Panc1 (cell line): Measurements from ENCODE around the gene GUCY2C. TPM values are rescaled to one million over a fixed set of nuclear protein-coding genes. Genes with fewer than 3 reads are reported as not detected.

ENCODE experiments used
- ATAC-seq: fragments of 200-7000 bp; cut with Tn5 transposase; 2 replicates; pipeline ENCODE4 v1.9.1; 2020; ENCODE audit warnings: mild to moderate bottlenecking, moderate library complexity
- BruUV-seq: library from RNA; stranded (reverse); fragments of 400-500 nt; replicated peaks from 2 replicates; lab custom pipeline; 2021; lab: Mats Ljungman, UMichigan
- CTCF ChIA-PET: fragments of 300-600 bp; sonication (Branson Sonifier 250); formaldehyde crosslinking; loops from one replicate; lab custom pipeline; 2022; ENCODE audit warnings: antibody characterized with exemption; lab: Charles Lee
- POLR2A ChIA-PET: fragments of 300-600 bp; sonication (Branson Sonifier 250); formaldehyde crosslinking; loops from one replicate; lab custom pipeline; 2022; ENCODE audit warnings: antibody characterized with exemption; lab: Charles Lee
- DNase-seq: peaks from one replicate; pipeline ENCODE4 v3.0.0-alpha.2; 2010; ENCODE audit warnings: low read depth, low spot score
- H3K27ac ChIP-seq: 2 replicates; pipeline ENCODE4 v1.5.1; 2011; ENCODE audit warnings: mild to moderate bottlenecking, low read length, inconsistent platforms
- H3K27me3 ChIP-seq: fragments of 200-500 bp; sonication (Bioruptor generic); 2 replicates; pipeline ENCODE4 v1.6.0; 2014; ENCODE audit warnings: low read length, inconsistent platforms; ENCODE audit not compliant: control insufficient read depth, insufficient read depth
- H3K36me3 ChIP-seq: fragments of 200-500 bp; sonication (Bioruptor generic); 2 replicates; pipeline ENCODE4 v1.5.1; 2014; ENCODE audit warnings: inconsistent platforms, mild to moderate bottlenecking, low read length, moderate library complexity; ENCODE audit not compliant: control insufficient read depth, insufficient read depth
- H3K4me1 ChIP-seq: 2 replicates; pipeline ENCODE4 v1.5.1; 2011; ENCODE audit warnings: inconsistent platforms, mild to moderate bottlenecking, low read length, moderate library complexity; ENCODE audit not compliant: control insufficient read depth, insufficient read depth
- H3K4me3 ChIP-seq, 2 experiments: 2 replicates each; pipeline ENCODE4 v1.5.1; 2011 to 2012; ENCODE audit warnings: low read depth in 2 of 2, low read length in 2 of 2, mild to moderate bottlenecking in 2 of 2, inconsistent platforms in 1 of 2, moderate library complexity in 1 of 2
- H3K9me3 ChIP-seq: fragments of 200-500 bp; sonication (Bioruptor generic); 2 replicates; pipeline ENCODE4 v1.5.1; 2014; ENCODE audit warnings: low read depth, mild to moderate bottlenecking, inconsistent platforms, low read length, moderate library complexity; ENCODE audit not compliant: control insufficient read depth, insufficient read depth
- POLR2AphosphoS5 ChIP-seq: IDR thresholded peaks from 2 replicates; pipeline ENCODE4 v1.6.1; 2012; ENCODE audit warnings: mild to moderate bottlenecking, low read depth, low read length, moderate library complexity
- SIN3A ChIP-seq: IDR thresholded peaks from 2 replicates; pipeline ENCODE4 v1.6.1; 2012; ENCODE audit warnings: low read depth, mild to moderate bottlenecking, low read length, moderate library complexity, borderline replicate concordance; ENCODE audit not compliant: insufficient read depth
- TCF7L2 ChIP-seq: IDR thresholded peaks from 2 replicates; pipeline ENCODE4 v1.6.1; 2011; ENCODE audit warnings: mild to moderate bottlenecking, low read depth, low read length, inconsistent platforms
- in situ Hi-C: cut with HindIII; loops from 2 replicates; pipeline ENCODE4 v1.10.0; 2016; ENCODE audit warnings: low sequenced_read_pairs, low pct_unique_long_range_greater_than_20kb
- intact Hi-C: fragments of 100-400 bp; cut with micrococcal nuclease; formaldehyde crosslinking; loops from one replicate; pipeline ENCODE4 v1.10.0; 2022; ENCODE audit not compliant: unreplicated experiment
- total RNA-seq: library from RNA; stranded (reverse); gene quantifications from one replicate; pipeline ENCODE4 v1.2.1, GENCODE V29; 2021; ENCODE audit not compliant: unreplicated experiment
- TF ChIP-seq, protein P1 (sequence below), 2 experiments: IDR thresholded peaks; 2 replicates each; pipeline ENCODE4 v1.6.1; 2011 to 2012; ENCODE audit warnings: low read depth in 2 of 2, control low read depth in 1 of 2, low read length in 1 of 2, mild to moderate bottlenecking in 1 of 2, moderate library complexity in 1 of 2; ENCODE audit not compliant: insufficient read depth in 1 of 2
- TF ChIP-seq, protein P2 (sequence below): fragments of 450-650 bp; IDR thresholded peaks from 2 replicates; pipeline ENCODE4 v1.5.1; 2017; ENCODE audit warnings: mild to moderate bottlenecking

GUCY2C gene
- total RNA-seq, 1 experiment from 2014 or later = 0.13 TPM

DNA sequence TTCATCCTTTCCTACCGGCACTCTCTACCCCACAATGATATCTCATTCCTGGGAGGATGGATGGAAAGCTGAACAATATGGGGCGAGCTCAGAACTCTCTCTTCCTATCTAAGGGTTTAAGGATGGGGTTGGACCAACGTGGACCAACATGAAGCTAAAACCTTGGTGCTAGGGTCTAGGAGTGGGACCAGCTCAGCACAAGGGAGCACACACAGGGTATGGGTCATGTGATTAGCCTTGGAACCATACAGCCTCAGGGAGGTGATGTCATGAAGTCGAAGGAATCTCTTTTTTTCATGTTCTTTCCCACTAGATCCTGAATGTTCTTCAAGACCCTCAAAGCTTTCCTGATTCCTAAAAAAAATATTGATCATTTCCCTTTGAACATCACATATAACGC, 3.3 kb downstream of the GUCY2C start:
- no peaks in the 10 kb centered on the region for H3K36me3 ChIP-seq
- H3K4me1 ChIP-seq = no peaks in the 10 kb centered on the region
- in situ Hi-C loops = no loop called here
- intact Hi-C loops = no loop called here
- no peak overlapping the region for H3K4me3 ChIP-seq
- H3K9me3 ChIP-seq = no peaks in the 10 kb centered on the region
- TF ChIP-seq, protein P1, sequence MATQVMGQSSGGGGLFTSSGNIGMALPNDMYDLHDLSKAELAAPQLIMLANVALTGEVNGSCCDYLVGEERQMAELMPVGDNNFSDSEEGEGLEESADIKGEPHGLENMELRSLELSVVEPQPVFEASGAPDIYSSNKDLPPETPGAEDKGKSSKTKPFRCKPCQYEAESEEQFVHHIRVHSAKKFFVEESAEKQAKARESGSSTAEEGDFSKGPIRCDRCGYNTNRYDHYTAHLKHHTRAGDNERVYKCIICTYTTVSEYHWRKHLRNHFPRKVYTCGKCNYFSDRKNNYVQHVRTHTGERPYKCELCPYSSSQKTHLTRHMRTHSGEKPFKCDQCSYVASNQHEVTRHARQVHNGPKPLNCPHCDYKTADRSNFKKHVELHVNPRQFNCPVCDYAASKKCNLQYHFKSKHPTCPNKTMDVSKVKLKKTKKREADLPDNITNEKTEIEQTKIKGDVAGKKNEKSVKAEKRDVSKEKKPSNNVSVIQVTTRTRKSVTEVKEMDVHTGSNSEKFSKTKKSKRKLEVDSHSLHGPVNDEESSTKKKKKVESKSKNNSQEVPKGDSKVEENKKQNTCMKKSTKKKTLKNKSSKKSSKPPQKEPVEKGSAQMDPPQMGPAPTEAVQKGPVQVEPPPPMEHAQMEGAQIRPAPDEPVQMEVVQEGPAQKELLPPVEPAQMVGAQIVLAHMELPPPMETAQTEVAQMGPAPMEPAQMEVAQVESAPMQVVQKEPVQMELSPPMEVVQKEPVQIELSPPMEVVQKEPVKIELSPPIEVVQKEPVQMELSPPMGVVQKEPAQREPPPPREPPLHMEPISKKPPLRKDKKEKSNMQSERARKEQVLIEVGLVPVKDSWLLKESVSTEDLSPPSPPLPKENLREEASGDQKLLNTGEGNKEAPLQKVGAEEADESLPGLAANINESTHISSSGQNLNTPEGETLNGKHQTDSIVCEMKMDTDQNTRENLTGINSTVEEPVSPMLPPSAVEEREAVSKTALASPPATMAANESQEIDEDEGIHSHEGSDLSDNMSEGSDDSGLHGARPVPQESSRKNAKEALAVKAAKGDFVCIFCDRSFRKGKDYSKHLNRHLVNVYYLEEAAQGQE (IDR thresholded peaks at IDR 0.05; ENCODE audit: insufficient read depth in 1 of 2, low read depth in 2 of 2, low read length in 1 of 2) = no peak
- no peak for TF ChIP-seq SIN3A
- TF ChIP-seq POLR2AphosphoS5 = no peak
- no peak for TF ChIP-seq TCF7L2
- TF ChIP-seq, protein P2, sequence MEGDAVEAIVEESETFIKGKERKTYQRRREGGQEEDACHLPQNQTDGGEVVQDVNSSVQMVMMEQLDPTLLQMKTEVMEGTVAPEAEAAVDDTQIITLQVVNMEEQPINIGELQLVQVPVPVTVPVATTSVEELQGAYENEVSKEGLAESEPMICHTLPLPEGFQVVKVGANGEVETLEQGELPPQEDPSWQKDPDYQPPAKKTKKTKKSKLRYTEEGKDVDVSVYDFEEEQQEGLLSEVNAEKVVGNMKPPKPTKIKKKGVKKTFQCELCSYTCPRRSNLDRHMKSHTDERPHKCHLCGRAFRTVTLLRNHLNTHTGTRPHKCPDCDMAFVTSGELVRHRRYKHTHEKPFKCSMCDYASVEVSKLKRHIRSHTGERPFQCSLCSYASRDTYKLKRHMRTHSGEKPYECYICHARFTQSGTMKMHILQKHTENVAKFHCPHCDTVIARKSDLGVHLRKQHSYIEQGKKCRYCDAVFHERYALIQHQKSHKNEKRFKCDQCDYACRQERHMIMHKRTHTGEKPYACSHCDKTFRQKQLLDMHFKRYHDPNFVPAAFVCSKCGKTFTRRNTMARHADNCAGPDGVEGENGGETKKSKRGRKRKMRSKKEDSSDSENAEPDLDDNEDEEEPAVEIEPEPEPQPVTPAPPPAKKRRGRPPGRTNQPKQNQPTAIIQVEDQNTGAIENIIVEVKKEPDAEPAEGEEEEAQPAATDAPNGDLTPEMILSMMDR = no peak
- BruUV-seq = no TSS peak
- DNase-seq (no peak), ATAC-seq (no peak)
- POLR2A ChIA-PET = no interaction called here
- no peak overlapping the region for H3K27ac ChIP-seq
- no peaks in the 10 kb centered on the region for H3K27me3 ChIP-seq
- CTCF ChIA-PET = no interaction called here

DNA sequence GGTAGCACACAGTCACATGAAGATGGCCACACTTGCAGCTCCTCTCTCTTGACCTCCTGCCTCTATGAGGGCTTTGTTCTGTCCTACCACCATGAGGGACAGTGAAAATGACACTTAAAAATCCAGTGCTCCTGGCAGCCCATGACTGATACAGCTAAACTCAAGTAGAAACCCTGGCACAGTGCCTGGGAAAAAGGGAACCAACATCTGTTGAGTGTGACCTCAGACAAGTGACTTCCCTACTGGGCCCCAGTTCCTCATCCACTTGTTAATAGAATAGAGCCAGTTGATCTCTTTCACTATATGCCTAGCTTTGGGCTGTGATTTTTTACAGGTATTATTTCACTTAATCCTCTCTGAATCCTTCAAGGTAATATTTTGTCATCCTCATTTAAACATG, 4.8 kb downstream of the GUCY2C start:
- Histone ChIP-seq H3K36me3 (no peaks in the 10 kb centered on the region), H3K4me1 (no peaks in the 10 kb centered on the region), H3K9me3 (no peaks in the 10 kb centered on the region), H3K27me3 (no peaks in the 10 kb centered on the region), H3K4me3 (no peak overlapping the region), H3K27ac (no peak overlapping the region)
- in situ Hi-C loops = no loop called here
- CTCF ChIA-PET = no interaction called here
- DNase-seq (no peak), ATAC-seq (no peak)
- POLR2A ChIA-PET = no interaction called here
- intact Hi-C loops = no loop called here
- TF ChIP-seq TCF7L2 (no peak), POLR2AphosphoS5 (no peak)
- BruUV-seq = no TSS peak

DNA sequence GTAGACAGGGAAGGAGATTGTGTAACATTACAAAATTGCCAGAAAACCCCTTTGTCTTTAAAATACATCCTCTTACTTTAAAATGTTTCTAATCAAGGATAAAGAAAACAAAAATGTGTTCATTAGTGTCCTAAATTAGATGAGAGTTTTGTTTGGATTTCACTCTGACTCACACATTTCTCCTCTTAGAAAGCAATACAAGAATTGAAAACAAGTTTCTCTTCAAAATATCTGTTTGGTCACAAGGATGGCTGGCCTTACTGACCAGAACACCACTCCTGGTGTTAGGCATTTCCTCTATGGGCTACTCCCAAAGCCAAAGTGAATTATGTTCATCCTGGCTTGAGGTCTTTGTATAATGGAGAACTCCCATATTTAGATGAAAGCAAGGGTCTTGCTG, 6.4 kb downstream of the GUCY2C start:
- ChIA-PET POLR2A (no interaction called here), CTCF (no interaction called here)
- no peaks in the 10 kb centered on the region for H3K9me3 ChIP-seq
- no peaks in the 10 kb centered on the region for H3K4me1 ChIP-seq
- in situ Hi-C loops = no loop called here
- H3K4me3 ChIP-seq = no peak overlapping the region
- TF ChIP-seq, protein P1 (IDR thresholded peaks at IDR 0.05; ENCODE audit: insufficient read depth in 1 of 2, low read depth in 2 of 2, low read length in 1 of 2) = no peak
- TF ChIP-seq POLR2AphosphoS5 (no peak), SIN3A (no peak), TCF7L2 (no peak)
- TF ChIP-seq, protein P2 = no peak
- intact Hi-C loops = no loop called here
- DNase-seq (no peak), ATAC-seq (no peak)
- BruUV-seq = no TSS peak
- H3K27ac ChIP-seq = no peak overlapping the region
- no peaks in the 10 kb centered on the region for H3K36me3 ChIP-seq
- no peaks in the 10 kb centered on the region; the same call in 1 of the 2 replicates for H3K27me3 ChIP-seq
